HG03039 (cell line): ENCODE data around the gene DNAJC7.
"Not testable (repeated sequence)": the region's sequence is repeated elsewhere in the genome, so short reads cannot be mapped to it uniquely, and the experiment has no call there.

Experiments
- ATAC-seq: cut with Tn5 transposase; IDR thresholded peaks from one replicate; pipeline ENCODE4 v1.9.1; 2021; ENCODE audit warnings: mild to moderate bottlenecking, moderate library complexity; ENCODE audit not compliant: unreplicated experiment

Gene DNAJC7

DNA sequence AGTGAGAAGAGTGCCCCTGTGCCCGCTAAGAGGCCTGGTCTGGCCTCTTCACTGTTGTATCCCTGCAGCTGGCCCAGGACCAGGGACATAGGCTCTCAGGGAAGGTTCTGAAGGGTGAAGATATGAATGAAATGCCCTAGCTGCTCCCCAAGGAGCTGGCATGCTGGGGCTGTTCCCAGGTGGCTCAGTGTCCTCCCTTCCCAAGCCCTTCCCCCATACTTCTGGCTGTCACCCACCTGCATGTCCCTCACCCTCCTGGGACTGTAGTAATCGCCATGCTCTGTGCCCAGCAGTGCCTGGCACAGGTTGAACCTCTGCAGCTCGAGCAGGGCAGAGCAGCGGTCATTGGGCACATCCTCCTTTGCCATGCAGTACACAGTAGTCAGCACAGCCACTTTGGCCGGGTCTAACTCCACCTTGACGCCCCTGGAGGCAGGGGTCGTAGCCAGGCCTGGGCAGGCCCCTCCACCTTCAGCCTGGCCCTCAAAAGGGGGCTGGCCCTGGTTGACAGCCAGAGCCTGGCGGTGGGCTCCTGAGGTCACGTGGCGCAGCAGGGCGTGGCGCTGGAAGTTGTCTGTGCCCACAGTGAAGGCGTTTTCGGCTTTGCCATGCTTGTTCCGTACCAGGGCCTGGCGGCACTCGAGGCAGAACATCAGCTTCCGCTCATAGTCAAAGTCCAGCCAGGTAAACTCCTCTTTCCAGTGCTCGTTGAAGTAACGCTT is 25.5 kb upstream of the DNAJC7 start:
- ATAC-seq, result no peak

DNA sequence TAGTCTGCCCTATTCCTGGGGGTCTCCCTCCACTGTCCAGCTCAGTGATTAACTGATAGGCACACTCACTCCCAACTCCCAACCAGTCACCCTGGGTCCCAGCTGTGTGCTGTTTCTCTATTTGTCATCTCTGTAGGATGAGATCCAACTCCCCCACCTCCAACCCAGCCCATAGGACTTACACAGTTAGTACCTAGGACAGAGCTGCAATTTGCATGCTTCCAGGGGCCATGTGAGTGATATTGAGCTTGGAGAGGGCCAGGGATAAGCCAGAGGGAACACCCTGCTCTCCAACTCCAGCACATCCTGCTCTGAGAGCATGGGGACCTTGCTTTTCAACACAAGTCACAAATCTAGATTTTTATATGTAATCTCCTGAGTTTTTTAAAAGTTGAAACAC is 24.4 kb upstream of the DNAJC7 start:
- ATAC-seq, result no peak

DNA sequence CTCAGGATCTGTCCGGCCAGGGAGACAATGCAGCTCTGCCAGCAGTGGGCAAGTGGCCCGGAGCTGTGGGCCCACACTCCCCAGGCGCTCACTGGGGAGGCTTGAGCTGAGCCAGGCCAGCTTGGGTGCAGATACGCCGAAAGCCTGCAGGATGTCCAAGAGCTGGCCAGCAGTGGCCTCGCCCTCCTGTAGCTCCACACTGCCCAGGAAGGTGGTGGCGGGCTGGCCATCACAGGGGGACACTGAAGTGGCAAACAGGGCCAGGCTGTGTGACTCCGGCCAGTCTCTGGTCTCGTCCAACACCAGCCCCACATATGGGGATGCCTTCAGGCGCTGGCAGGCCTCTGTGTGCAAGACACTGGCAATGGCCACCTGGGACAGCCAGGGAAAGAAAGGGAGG is 23.6 kb upstream of the DNAJC7 start:
- no peak for ATAC-seq

DNA sequence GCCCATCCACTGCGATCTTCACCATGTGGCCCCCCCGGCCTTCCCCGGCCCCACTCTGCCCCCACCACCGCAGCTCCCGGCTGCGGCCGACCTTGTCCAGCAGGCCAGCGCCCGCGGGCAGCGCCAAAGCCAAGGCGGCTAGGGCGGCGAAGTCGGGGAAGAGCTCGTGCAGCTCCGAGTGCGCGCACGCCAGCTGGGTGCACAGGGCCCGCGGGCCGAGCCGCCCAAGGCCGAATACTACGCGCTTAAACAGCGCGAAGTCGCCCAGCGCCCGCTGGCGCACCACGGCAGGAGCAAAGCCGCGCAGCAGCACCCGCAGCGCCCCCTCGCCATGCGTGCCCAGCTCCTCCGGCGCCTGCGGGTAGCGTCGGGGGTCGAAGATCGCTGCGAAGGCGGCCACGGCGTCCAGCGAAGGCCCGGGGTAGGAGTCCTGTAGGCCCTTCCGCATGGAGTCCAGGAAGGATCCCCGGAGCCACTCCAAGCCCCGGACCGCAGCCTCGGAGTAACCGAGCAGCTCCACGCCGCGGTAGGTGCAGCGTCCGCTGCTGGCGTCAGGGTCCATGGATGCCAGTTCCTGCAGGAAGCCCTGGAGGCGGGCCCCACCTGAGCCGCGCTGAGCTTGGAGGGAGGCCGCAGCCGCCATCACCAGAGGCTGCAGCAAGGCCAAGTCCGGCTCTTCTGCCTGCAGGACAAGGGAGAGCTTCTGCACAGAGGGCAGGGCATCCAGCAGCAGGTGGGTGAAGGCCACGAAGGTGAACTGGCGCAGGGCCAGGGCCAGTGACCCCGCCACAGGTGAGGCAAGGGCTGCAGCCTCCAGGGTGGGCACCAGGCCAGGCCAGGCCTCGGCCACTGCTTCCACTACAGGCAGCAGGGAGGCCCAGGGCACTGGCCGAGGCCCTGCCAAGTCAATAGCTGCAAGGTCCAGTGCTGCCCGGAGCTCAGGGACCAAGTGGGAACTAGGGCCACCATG is 22.8 kb upstream of the DNAJC7 start:
- ATAC-seq, result no peak

DNA sequence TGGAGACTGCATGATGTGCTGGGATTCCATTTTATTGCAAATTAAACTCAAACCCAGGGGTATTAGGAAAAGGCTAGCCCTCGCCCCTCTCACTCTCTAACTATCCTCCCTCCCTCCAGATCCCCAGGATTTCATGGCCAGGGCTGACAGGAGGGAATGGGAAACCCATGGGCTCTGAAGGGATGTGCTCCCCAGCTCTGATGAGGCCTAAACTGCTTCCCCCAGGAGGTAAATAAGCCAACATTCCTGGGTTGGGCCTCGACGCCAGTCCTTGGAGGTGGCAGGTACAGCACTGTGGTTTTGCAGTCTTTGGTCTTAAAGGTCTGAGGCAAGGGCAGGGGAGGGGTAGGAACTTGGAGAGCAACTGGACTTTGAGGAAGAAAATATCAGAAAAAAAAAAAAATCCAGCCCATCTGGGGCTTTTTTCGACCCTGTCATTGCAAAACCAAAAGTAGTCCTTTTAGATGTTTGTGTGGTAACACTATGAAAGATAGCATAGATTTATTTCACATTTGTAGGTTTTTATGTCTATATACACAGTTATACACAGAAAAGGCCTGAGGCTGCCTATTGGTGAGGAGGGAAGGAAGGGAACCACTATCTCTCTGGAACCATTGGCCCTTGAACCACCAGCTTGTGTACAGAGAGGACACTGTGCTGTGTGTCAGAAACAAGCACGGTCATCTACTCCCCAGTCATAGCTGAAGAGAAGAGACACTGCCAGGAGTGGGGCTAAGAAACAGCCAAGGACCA is 21.2 kb upstream of the DNAJC7 start:
- ATAC-seq, result no peak

DNA sequence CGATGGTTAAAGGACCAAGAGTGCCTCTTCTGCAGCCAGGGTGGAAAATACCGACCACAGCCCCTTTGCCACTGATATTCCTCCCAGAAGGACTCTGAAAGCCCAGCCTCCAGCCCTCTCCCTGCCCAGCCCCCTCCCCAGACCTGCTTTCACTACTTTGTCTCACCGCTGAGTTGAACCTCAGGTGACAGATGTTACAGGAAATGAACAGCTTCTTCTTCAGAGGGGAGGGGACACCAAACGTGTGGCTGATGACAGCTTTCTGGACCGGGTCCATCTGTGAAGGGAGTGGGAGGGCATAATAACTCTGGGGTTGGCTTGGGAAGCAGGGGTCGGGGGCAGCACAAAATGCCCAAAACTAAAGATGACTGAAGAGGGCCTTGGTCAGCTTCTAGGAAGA is 16.8 kb upstream of the DNAJC7 start:
- ATAC-seq, result no peak

DNA sequence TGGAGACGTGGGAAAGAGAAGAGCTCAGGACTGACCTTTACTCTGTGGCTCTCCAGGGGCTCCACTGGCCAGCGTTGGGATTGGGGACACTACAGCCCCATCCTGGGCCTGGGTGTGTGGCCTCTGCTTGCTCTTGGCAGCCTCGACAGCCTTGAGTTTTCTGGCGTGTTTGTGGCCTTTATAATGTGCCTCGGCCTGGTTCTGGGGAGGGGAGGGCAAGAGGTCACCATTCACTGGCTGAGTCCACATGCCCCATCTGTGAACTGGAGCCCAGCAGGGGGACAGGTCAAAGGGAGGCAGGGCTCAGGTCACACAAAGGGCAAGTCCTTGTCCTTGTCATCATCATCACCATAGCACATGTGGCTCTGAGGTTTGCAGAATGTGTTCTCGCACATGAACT is 14.3 kb upstream of the DNAJC7 start:
- no peak for ATAC-seq

DNA sequence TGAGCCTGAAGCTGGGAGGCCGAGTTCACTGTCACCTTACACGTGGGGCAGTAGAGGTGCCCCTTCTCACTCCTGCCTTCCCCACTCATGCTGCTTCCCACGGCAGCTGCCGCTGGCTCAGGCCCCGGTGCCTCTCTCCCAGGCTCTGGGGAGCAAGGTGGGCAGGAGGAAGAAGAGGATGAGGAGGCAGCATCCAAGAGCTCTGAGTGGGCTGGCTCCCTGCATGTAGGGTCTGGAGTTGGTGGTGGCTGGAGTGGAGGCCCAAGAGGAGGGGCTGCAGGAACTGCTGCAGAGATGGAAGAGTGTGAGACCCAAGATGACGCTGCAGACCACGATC is 11.5 kb upstream of the DNAJC7 start:
- no peak for ATAC-seq

DNA sequence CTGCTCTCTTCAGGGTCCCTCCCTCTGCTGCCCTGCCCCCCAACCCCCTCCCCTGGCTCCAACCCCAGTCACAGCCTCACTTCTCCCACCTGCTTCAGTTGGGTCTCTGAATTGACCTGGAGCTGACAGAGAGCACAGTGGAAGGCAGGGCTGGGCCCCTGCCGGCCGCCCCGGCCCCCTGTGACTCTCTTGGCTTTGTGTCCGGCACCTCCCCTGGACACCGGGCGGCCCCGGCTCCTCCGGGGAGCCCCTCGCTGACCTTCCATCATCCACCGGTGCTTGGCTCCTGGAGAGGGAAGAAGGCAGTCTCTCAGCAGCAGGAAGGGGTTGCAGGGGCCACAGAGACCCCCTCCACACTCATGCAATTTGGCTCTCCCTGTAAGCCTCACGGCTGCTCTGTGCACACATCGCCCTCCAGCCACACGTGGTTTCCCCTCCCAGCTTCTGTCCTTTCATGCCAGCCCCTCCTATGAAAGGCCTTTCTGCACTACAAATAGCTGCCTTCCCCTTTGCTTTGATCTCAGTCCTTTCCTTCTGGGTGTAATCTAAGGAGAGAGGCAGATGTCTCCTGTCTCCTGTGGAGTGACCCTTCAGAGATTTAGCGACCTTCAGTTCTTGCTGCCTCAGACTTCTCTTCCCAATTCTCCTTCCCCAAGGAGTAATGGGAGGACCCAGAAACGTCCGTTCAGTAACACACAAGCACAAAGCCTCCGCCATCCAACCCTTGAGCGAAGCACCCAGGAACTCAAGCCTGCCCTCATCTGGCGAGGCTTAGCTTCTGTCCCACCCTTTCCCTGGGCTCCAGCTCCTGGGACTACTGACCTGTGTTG is 10.9 kb upstream of the DNAJC7 start:
- no peak for ATAC-seq

DNA sequence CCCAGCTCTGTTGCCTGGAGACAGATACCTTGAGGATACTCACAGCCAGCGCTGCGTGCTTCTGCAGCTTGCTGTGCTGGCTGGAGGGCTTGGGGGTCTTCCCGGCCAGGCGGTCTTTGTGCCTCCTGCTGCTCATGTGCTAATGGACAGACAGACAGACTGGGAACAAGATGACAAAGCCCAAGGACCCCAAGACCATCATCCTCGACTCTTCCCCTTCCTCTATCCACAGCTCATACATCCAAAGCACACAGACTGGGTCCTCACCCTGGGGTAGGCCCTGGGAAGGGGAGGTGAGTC is 10.3 kb upstream of the DNAJC7 start:
- ATAC-seq, result no peak

DNA sequence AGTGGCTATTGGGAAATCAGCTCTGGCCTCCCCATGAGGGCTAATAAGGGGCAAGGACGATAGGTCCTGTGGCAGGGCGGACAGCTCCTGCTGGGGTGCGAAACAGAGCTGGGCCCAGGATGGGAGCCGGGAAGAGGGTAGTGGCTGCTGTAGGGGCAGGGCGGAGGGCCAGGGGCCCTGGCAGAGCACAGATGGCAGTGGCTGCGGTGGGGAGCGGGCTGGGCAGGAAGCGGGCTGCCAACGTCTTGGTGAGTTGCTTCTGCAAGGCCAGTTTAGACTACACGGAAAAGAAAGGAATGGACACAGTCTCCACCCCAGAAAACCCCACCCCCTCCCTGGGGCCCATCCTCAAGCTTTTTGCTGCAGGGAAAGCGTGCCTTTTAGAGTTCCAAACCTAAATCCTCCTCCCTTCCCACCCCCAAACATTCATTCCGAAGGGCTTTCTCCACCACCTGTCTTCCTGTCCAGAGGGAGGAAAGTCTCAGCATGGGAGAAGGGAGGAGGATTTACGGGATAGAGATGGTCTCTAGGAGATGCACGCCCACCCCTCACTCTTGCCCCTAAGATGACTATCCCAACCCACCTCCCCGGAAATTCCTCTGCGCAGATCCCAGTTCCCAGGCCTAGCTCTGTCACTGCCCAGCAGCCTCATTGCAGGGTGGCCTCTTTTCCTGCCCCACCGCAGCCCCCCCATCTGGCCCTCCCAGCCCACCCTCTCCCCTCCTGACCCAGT is 9.8 kb upstream of the DNAJC7 start:
- ATAC-seq, result no peak

DNA sequence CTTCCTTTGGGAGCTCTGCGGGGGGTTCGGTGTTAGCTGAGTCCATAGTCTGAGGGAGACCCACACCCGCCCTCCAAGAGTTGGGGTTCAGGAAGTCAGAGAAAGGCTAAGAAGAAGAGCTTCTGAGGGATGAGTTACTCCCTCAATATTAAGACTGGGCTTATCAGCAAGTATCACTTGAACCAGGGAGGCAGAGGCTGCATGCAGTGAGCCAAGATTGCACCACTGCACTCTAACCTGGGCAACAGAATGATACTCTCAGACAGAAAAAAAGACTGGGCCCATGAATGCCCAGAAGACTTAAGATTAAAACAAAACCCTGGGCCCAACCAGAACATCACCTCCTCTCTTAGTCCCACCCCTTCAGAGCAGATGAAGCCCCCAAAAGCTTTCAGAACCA is 8.7 kb upstream of the DNAJC7 start:
- ATAC-seq, result no peak

DNA sequence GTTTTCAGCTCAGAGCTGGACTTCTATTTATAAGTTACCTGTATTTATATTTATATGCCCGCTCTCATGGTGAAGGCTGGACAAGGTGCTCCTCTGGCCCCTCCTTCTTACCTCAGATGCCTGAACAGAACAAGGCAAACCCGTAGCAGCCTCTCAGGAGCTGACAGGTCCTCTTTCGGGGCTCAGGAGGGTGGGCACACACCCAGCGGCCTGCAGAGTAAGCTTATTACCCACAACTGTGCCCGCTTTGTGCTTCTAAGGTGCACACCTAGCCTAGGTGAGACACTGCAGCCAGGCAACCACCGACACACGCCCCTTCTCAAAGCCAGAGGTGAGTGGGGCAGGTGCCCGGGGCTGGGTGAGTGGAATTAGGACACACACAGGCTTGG is 7.9 kb upstream of the DNAJC7 start:
- ATAC-seq, result no peak

DNA sequence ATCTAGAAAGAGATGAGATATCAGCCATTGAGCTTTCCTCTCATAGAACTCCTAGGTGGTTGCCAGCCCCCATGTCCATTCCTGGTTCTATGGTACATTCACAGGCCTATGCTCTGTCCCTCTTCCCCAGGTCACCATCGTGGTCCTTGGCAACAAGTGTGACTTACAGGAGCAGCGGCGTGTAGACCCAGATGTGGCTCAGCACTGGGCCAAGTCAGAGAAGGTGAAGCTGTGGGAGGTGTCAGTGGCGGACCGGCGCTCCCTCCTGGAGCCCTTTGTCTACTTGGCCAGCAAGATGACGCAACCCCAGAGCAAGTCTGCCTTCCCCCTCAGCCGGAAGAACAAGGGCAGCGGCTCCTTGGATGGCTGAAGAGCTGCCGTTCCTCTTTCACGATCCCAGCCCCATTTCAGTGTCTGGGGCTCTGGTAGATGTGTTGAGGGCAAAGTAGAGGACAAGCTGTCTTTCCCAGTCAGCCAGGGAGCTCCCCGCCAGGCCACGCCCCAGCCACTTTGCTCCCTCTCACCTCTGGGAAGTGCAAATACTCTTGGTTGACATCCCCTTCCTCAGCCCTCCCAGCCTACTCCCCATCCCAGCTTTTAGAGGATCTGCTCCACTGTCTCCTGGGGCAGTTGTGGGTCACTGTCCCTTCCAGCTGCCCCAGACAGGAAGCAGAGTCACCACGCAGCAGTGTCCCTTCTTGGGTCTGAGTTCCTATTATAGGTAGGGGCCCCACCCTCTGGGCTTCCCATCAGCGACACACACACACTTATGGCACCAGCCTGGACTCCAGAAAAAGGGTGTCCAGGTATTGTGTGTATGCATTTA is 6.5 kb upstream of the DNAJC7 start:
- no peak for ATAC-seq

DNA sequence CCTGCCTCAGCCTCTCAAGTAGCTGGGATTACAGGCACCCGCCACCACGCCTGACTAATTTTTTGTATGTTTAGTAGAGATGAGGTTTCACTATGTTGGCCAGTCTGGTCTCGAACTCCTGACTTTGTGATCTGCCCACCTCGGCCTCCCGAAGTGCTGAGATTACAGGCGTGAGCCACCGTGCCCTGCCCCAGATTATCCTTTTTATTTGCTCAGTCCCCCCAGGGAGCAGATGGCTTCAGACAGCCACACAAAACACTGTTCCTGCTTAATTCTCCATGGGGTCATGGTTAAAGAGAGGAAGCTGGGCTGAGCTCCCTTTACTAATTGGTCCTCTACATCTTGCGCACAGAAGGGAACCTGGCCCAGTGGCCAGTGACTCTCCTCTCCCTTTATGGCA is 3.6 kb upstream of the DNAJC7 start:
- ATAC-seq, result not testable (repeated sequence)

DNA sequence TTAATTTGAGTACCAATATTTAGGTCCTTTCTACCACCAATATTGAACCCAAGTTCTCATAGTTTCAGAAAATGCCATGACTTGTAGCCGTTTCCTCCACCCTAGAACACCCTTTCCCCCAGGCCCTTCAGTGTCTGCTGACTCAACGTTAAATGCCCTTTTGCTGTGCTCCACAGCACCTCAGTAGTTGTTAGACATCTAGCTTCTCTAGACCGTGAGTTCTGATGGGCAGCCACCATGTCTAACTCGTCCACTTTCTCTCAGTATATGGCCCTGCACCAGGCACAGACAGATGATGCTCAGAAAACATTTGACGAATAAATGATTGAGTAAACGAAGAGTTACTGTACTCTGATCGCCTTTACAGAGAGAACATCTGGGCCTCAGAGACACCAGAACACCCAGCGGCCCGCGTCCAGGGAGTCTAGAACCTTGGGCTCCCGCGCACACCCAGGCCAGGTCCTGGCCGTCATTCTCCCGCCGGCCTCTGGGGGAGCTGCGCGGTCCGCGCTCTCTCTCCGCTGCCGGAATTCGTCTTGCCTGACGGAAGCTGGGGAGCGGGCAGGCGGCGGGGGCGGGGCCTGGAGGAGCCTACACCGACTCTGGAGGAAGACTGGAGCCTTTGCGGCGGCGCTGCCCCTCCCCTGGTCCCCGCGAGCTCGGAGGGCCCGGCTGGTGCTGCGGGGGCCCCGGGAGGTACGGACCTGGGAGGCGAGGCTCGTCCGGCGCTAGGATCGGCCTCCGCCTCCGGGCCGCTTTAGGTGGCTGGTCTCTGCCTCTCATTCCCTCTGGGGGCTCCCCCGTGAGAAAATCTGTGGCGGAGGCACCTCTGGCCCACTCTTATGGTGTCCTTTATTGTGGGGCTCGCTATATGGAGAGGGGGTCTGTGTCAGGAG is 2.5 kb upstream of the DNAJC7 start, which contains the start of gene NKIRAS2:
NKIRAS2 (plus strand) TSS at position 582 of the 896 bp plus-strand sequence. CDS start 1,488 bp downstream, outside the sequence.
- peak; percentile 57 for ATAC-seq

DNA sequence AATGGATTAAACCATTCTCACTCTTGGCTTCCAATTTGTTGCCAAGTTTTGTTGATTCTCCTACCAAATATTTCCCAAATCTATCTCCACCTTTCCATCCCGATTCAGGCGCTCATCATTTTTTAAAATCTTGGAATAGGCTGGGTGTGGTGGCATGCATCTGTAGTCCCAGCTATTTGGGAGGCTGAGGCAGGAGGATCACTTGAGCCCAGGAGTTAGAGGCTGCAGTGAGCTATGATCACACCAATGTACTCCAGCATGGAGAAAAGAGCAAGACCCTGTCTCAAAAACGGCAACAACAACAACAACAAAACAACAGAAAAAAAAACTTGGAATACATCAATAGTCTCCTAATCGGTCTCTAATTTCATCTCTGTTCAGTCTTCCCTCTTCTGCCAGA is 1.7 kb upstream of the DNAJC7 start:
- no peak for ATAC-seq

DNA sequence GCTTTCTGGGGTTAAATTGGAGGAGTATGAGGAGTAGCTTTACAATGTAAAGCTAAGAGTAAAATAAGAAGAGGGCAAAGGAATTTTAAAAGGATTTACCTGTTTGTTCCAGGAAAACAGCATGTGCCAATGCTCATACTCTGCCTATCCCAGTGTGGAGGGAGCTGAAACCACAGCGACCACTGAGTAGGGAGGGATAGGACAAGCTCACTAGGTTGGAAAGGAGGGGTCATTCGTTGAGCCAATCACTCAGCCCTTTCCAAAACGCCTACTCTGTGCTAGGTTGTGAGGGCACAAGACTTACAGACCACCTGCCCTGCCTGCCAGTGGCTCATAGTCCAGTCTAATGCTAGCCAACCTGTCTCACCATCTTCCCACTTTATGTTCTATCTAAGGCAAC is 1.1 kb upstream of the DNAJC7 start:
- no peak for ATAC-seq
